Stimulated activated CD8-positive, alpha-beta memory T cell treated with anti-CD3 and anti-CD28 coated beads, Interleukin-15, amount 100 ng/mL, for 4 hours (primary cell): ENCODE results near the gene CD247.
A peak's percentile ranks its signal among the peaks of the same experiment; 100 is the strongest.

Source experiments
- DNase-seq, 2 donors: peaks; one replicate each; pipeline ENCODE4 v3.0.0-alpha.2; 2020; ENCODE audit warnings: low read depth in 2 of 2

CD247 gene

DNA sequence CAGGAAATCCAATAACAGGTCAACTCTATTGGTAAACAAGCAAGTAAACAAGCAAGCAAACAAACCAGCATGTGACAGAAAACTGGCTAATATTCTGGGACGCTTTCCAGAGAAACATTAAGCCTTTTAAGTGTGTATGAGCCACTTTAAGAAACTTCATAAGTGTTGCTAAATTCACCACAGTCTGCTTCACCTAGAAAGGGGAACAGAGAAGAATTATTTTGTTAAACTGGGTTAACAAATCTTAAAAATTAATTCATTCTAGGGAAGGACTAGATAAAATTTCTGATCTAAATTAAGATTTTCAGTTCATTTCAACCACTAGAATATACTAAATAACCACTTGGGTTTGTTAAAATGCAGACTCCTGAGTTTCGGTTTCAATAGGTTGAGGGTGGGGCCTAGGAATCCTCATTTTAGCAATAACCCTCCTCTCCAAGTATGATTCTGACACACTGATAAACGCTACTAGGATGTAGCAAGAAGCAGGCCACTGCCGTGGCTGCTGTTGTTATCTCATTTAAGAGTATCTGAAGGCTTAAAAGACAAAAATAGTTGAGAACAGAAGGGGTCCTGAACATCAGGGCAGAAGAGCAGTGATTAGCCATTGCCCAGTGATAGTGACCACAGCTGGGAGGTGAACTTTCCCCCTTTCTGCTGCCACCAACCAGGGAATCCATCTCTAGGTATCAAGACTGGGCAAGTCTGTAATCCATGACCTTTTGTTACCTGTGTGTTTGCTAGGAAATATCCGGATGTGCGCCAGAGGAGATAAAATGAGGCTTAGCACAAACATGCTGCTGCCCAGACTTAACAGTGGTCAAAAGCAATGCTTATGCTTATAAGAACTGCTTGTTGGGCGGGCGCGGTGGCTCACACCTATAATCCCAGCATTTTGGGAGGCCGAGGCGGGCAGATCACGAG lies 24.0 kb upstream of the CD247 start:
- DNase-seq: no peak

DNA sequence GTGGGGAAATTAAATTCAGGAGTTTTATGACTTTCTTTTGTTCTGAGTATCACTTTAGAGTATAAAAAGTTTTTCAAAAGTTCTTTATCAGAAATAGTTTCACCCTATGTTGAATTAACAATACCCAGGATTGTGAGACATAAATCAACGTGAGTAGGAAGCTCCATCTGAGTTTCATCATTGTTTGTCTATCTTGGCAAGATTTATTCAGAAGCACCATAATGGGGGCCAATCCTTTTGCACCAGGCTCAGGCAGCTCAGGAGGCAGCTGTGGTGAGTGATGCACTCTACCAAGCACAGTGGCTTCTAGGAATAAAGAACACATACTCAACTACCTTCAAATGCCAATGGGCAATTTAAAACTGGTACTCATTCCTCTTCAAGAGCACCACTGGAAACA lies 23.3 kb upstream of the CD247 start:
- no peak for DNase-seq

DNA sequence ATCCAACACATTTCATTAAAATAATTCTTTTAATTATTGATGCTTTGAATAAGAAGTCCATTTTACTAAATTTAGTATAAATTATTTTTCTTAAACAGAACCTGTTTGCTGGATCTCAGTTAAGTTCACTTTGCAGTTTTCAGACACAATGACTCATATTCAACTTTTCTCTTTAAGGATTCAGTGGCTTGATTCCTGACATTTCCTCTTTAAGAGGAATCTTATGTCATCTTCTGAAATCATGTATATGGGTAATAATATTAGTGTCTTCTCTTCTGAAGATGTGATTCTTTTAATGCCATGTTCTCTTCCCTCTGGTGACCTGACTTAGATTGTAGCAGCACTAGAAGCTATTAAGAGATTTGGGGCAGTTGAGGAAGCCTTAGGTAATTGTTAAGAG lies 22.7 kb upstream of the CD247 start:
- DNase-seq: no peak

DNA sequence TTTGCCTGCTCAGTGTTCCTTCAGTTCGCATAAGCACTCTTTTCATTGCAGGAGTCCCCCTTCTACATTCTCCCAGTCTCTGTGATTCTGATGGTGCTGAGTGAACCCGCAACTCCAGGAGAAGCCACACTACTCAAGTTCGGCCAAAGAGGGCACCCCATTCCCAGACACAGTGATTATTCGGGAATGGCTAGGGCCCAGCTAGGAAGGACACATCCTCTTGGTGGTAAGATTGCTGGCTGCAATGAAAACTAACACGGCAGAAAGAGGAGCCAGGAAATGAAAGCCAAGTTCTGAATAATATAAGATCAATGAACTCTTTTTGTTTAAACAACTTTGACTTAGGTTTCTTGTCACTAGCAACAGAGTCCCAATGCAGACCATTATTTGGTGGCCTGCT lies 20.3 kb upstream of the CD247 start:
- no peak for DNase-seq

DNA sequence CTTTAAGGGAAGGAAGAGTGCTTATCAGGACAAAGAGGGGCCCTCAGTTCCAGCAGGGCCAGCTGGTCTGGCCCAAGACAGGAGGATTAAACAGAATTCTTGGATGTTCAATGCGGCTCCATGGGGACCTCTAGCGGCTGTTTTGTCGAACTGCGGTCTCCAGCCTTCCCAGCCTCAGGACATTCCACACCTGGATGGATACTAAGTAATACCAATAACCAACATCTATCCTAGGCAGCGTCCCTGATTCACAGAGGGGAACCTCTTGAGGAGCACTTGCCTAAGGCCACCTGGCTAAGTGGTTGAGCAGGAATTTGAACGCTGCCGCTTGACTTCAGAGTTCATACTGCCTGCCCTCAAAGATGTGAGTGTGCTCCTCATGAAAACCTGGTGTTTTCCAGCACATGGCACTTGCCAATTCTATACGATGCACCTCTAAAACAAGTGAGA lies 15.5 kb upstream of the CD247 start:
- DNase-seq: peak; percentile 23 to 29

DNA sequence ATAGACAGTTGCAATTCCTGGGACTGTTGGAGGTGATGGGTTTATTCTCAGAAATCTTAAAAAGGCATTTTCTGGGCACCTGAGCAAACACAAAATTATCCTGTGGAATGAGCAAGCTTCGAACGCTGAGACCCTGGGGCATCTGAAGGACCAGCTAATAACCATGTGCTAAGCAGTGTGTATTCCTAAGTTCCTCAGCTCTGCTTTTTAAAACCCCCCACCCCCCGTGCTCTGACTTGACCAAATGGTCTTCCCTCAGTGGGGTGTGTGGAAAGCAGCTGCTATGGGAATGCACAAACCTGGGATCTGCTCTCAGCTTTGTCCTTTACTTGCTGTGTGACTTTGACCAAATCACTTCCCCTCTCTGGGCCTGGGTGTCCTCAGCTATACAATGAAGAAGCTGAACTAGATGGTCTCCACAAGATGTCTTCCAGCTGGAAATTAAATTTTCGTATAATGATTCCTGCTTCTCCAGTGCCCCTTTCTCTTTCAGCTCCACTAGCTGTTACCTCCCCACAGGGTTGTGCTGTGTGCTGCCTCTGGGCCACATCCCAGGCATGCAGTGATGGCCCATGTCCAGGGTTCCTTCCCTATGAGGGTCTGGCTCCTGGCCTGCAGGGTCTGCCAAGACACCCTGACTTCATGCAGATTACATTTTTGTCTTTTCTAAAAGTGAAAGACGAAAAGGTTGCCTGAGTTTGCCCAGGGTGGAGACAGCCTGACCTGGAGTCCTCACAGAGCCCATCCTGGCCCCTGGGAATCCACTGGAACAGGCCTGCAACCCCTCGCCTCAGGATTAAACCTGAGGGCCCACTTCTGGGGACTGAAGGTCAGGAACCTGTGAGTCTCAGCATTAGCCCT lies 14.9 kb upstream of the CD247 start:
- DNase-seq: no peak

DNA sequence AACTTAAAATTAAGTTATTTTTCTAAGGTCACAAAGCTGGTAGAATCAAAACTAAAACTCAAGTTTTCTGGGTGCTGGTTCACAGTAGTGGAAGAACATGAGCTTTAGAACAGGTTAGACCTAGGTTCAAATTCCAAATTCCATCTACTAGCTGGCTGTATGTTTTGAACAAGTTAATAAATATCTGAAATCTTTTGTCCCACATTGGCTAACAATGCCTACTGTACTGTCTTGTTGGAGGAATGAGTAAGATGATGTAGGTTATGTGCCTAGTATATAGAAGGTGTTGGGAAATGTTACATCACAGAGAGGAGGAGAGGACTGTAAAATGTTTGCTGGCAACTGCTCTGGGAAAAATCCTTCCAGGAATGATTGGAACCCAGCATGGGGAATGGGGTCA lies 14.0 kb upstream of the CD247 start:
- DNase-seq: no peak

DNA sequence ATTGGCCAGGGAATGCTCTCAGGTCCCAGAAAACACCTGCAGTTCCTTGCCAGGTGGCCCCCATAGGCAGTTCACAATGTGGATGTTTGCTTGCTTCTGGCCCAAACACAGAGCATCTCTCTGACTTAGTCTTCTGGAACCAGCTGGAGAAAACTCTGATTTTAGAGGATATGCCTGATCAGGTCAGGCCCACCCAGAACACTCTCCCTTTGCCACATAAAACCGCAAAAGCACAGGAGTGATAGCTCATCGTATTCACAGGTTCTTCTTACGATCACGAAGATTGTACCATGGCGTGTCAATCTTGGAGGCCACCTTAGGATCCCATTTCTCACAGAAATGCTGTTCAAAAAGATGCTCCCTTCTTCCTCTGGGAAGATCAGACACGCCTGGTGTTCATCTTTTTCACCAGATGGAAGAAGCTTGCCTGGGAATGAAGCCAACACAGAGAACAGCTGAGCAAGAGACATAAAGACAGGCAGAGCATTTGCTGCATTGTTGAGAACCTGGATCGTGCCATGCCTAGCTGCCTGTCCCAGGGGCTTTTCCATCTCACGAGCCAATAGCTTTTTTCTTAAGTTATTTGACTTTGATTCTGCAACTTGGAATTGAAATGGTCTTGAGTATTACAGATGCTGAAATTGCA lies 11.6 kb upstream of the CD247 start:
- no peak for DNase-seq

DNA sequence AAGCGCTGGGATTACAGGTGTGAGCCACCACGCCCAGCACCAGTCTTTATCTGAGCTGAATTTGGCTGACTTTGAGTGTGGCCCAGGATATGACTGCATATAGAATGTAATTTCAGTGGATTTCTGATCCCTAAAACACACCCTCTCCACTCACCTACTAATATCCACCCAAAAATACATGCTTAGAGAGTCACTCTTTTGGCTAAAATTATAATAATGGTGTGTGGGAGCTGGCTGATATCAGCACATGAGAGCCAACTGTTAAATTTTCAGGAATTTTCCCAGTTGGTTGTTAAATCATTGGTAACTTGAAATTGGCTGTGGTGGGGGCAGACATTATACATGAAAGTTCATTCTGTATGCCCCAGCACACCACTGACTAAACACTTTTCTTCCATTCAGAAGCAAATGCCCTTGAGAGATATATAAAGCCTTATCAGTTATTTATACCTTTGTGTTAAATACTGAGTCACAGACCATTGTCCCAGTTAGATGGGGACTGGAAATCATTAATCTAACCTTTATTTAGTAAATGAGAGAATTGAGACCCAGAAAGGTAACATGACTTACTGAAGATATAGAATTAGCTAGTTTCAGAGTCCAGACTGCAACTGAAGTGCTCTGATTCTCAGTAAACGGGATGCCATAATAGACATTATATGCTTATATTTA lies 9.9 kb upstream of the CD247 start:
- DNase-seq: no peak

DNA sequence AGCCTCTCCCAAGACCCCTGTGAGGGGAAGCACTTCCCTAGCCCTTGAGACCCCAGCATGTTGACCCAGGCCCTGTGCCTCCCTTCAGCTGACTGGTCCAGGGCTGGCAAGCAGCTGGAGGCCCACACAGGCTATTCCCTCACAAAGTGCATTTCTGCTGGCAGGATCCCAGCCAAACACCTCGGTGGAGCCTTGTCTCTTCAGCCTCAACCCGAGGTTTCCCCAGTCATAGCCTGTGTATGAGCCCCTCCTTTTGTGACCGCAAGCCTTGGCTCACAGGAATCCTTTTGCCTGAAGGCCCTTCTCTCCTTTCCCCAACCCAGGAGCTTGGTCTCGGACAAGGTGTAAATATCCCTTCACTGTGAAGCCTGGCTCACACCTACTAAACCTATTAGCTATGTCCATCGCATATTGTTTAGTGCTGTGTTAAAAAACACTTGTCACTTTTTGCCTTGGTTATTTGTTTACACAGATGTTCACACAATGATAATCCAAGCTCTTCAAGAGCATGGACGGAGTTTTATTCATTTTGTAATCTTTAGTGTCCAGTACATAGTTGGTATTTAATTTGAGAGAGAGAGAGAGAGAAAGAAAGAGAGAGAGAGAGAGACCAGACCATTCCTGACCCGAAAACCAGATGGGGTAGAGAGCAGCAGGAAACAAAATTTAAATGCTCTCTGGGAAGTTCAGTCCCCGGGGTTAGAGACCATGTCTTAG lies 8.5 kb upstream of the CD247 start:
- no peak for DNase-seq

DNA sequence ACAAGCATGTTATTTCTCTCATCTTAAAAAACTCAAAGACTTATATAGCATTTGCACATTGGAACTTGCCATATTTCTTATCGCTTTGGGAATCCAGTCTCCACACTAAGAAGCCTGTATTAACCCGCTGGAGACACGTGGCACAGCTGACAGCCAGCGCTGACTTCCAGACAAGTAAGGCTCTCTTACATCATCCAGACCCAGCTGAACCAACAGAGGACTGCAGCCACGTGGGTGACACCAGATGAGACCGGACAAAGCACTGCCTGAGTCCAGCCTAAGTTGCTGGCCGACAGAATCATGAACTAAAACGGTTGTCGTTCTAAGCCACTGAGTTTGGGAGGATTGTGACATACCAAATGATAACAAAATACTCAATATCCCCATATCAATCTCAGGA lies 6.3 kb upstream of the CD247 start:
- DNase-seq: no peak

DNA sequence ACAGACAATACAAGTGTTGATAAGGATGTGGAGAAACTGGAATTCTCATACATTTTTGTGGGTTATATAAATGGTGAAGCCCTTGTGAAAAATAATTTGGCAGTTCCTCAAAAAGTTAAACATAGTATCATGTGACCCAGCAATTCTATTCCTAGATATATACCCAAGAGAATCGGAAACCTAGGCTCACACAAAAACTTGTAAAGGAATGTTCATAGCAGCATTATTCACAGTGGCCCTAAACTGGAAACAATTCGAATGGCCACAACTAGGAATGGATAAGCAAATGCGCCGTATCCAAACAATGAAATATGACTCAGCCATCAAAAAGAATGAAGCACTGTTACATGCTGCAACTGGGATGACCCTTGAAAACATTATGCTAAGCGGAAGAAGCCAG lies 3.9 kb upstream of the CD247 start:
- DNase-seq: no peak

DNA sequence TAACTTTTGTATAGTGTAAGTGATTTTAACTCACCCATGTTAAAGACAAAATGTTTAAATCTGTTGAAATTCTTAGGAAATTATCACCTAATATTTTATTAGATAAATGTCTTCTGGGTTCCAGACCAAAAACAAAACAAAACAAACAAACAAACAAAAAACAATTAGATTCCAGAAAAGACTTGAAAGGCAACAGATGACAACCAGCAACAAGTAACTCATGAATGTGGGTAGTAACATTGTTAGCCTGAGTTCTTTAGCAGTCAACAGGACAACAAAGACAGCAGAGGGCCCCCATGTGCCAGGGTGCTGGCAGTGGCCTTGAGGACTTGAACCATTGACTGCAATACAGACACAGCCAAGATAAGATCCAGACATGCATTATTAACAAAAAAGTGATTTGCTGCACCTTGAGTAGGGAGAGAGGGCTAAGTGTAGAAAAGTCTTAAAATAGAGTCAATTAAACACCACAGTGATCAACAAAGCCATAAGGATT lies 2.4 kb upstream of the CD247 start:
- no peak for DNase-seq

DNA sequence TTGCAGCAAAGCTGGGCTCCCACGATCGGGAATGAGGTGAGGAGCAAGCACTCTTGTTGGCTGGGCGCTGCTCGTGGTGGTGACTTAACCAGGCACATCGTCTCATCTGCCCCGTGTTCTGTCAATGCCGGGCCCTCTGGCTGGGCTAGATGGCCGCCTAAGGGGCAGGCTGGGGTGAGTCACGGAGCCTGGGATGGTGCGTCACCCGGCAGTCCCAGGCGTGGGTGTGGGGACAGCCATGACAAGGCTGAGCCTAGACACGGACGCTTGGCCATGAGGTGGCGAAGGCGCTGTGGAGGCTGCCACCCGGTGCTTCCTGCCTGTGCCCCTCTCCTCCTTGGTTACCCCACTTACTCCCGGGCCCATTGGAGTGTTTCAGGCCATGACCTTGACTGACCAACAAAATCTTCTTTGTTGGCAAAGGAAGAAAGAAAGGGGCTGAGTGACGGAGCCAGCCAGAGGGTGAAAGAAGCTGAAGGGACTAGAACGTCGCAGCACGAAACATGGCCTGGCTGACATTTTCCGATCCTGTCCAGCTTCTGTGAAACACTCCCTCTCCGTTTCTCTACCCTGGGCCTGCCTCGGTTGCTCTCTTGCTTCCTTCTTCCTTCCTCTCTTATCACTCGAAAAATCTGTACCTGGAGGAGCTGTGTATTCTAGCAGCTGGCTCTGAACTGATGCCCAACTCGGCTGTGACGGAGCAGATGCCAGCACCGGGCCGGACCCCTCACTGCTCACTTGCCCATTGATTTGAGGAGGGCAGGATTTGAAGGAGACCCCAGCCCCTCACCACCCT lies 596 bp downstream of the CD247 start:
- DNase-seq: peak; percentile 84 to 86

DNA sequence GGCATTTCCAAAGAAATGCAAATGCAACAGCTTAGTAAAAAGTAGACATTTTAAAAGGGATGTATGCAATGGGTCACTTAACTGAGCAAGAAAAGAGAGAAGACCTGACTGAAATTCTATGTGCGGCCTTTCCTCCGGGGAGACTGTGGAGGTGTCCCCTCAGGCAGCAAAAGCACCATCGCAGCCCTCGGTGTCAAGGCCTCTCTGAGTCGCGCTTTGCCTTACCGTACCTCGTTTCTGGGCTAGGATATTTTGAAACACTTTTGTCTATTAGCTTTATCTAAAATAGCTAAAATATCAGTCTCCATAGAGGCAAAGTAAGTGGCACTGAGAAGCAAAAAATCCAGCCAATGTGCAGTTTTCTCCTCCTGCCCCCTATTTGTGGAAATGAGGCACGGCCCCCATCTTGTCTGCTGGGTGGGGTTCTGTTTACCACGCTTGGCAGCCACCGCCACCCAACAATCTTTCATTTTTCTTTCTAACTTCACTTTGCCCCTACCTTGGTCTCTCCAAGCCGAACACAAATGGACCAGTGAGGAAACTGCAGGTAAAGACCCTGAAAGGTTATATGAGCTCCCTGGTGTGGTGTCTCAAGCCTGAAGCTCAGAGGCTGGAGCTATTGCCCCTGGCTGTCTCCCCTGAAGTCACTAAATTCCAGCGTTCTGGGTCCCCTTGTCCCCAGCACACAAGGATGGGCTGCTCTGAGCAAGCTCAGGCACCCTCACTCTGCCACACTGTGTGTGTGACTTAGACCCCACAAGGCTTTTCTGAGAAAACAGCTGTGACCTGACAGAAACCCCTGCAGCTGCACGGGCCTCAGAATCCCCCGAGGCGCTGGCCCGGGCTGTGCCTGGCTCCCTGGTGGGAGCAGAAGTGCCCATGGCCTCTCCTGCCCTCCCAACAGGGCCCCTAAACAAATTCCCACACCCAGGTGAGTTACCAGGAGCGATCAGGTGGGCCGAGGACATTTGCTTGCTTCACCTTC lies 1.6 kb downstream of the CD247 start:
- DNase-seq: peak in 1 of 2 donors; percentile 23

DNA sequence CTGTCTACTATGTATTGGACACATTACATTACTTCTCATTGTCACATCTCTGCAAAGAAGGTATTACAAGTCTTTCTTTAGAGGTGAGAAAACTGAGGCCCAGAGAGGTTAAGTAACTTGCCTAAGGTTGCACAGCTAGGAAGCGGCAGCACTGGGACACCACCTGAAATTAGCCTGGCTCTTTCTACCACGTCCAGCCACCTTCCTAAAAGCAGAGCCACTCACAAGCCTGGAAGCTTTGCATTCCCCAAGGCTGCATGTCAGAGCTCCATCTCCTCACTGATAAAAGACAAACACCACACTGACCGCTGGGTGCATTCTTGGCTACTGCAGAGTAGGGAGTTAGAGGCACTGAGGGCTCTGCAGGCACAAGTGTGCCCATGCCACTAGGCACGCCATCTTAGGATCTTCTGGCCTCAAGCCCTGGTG lies 2.4 kb downstream of the CD247 start:
- no peak for DNase-seq

DNA sequence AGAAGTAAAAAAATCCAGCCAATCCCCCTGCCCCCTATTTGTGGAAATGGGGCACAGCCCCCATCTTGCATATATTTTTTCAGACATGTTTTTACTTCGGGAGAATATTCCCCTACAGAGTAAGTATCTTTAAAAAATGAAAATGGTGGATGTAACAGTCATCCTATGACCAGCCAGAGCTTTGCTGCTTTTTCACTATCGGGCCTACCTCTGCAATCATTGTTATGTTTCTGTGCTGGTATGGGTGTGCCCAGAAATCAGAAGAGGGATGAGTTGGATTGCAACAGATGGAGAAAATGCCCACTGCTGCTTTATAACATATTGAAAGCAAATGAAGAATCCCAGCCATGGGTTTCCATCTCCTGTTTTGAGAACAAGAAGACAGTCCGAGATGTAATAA lies 2.9 kb downstream of the CD247 start:
- DNase-seq: no peak

DNA sequence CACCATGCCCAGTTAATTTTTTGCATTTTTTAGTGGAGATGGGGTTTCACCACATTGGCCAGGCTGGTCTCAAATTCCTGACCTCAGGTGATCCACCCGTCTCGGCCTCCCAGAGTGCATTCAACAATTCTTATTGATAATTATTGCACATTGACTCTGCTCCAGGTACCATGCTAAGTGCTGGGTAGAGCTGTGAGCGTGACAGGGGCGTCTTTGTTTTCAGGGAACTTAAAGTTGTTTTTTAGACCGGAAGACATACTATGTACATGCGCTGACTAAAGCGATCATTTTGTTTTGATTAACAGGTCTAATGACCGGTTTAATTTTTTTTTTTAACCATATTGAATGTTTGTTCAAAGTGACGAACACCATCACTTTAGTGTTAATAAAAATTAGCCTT lies 4.0 kb downstream of the CD247 start:
- no peak for DNase-seq
